NCI-H1417 treated with DMSO at 0.1 percent for 48 hours (cell line): Measurements from ENCODE around the gene ASB4.
"Not testable (repeated sequence)": the region's sequence is repeated elsewhere in the genome, so short reads cannot be mapped to it uniquely, and the experiment has no call there.

Experiments used
- DNase-seq: peaks from one replicate; lab custom pipeline; 2025; lab: John Stamatoyannopoulos, UW

ASB4 gene

GRCh38 chr7:95485391-95486123 lies at the start of gene ASB4:
ASB4 (plus strand) TSS chr7:95485943; CDS start chr7:95485972, 29 bp downstream.
- DNase-seq: no peak

- DNase-seq: no peak
Observed at GRCh38 chr7:95436407-95436806, 49.3 kb upstream of the ASB4 start.

DNA sequence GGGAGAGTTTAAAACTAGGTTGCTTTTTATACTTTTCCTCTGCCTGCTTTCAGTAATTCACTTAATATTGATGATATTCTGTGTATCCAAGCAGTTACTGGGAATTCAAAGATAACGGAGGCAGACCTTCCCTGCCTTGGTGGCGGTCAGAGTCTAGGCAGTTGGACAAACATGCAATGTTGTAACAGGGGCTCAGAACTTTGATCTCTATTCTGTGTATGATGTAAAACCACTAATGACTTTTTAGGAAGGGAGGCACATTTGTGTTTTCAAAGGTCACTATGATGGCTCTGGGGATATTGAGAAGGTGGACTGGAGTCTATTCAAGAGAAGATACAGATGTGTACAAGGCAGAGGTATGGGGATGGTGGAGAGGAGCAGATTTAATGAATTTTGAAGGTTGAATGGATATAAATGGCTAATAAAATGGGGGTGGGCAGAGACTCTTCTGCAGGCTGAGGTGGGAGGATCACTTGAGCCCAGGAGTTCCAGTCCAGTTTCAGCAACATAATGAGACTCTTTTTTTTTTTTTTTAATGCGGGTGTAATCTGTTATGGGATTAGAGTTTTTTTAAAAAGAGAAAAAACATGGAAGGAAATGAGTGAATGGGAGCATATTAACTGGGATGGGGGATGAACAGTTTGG lies 45.2 kb upstream of the ASB4 start:
- no peak for DNase-seq

GRCh38 chr7:95441042-95441823 lies 44.5 kb upstream of the ASB4 start:
- no peak for DNase-seq

DNA sequence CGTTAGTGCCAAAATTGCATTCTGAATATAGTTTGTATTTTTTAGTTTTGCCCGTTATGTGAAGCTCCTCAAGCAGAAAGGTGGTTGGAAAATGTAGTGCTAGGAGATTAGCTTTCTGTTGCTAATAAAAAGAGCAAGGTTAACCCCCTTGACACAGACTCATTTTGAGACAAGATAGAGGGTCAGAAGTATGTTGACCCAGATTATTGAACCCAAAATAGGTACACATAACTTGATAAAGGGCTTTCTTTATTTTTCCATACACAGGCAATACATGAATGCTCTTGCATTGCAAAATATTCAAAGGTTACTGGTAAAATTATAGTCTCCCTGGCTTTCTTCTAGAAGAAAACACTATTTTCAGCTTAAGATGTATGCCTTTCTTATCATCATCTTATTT lies 40.9 kb upstream of the ASB4 start:
- no peak for DNase-seq

DNA sequence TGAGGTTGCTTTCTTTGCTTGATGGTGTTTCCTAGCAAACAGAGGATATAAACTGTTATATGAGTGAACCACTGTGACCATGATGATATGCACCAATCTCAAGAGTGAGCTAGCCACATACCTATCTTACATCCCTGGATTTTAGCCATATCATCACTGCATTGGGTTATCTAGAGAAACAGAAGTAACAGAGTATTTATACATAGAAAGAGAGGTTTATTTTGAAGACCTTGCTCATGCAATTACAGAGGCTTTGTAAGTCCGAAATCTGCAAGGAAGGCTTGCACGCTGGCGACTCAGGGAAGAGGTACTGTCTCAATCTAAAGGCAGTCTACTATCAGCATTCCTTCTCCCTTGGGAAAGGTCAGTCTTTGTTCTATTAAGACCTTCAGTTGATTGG lies 39.1 kb upstream of the ASB4 start:
- no peak for DNase-seq

DNA sequence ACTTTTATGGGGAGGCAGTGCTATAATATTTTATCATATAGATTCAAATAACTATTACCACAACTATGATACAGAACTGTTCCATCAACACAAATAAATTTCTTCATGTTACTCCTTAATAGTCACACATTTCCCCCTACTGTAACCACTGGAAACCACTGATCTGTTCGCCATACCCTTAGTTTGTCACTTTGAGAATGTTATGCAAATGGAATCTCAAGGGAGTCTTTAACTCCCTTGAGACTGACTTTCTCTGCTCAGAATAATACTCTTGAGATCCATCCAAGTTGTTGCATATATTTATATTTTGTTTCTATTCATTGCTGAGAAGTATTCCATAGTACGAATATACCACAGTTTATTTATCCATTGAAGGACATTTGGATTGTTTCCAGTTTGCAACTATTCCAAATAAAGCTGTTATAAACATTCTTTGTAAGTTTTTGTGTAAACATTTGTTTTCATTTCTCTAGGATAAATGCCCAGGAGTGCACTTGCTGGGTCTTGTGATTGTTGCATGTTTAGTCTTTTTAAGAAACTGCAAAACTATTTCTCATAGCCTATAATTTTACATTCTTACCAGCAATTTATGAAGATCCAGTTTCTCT lies 31.2 kb upstream of the ASB4 start:
- no peak for DNase-seq

DNA sequence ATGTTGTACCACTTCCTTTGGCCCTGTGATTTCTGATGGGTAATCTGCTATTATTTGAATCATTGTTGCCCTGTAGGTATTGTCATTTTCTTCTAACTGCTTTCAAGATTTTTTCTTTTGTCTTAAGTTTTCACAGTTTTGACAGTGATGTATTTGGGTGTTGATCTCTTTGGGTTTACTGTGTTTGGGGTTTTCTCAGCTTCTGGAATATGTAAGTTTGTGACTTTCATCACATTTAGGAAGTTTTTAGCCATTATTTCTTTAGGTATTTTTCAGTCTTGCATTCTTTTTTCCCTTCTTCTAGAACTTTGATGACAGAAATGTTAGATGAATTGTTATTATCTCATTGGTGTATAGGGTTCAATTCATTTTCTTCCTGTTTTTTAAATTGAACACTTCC lies 27.8 kb upstream of the ASB4 start:
- no peak for DNase-seq

GRCh38 chr7:95460653-95461052 lies 25.1 kb upstream of the ASB4 start:
- not testable (repeated sequence) for DNase-seq

- peak; percentile 92 for DNase-seq
Observed at GRCh38 chr7:95467912-95468607, 17.7 kb upstream of the ASB4 start.

DNA sequence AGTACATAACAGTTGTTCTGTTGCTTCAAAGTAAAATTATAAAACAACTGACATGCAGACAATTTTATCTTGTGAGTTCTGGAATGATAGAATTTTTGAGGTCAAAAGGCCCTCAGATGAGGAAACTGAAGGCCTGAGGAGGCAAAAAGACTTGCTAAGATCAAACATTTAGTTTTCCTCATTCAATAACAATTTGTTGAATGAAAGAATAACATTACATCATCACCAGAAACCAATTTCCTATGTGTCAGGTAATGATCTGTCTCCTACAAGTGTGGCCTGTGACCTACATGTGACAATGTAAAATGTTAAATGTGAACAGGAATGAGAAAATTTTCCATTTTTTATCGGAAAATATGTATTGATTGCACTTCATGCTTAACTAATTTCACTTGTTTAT lies 16.6 kb upstream of the ASB4 start:
- no peak for DNase-seq

DNA sequence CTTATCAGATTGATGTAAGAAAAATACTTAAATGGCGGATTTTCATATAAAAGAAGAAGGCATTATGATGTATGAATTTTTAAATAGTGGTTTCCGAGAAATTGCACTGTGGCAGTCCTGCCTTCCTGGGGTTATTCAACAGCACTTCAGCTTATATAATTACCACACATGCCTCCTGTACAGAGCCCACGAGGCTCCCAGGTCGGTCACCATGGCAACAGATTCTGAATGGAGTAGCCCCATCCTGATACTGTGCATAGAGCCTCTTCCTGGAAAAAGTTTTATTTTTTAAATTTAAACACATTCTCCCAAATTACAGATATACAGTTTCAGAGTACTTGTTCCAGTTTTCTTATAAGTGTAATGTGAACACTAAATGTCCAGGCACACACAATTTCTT lies 15.9 kb upstream of the ASB4 start:
- DNase-seq: peak; percentile 96

DNA sequence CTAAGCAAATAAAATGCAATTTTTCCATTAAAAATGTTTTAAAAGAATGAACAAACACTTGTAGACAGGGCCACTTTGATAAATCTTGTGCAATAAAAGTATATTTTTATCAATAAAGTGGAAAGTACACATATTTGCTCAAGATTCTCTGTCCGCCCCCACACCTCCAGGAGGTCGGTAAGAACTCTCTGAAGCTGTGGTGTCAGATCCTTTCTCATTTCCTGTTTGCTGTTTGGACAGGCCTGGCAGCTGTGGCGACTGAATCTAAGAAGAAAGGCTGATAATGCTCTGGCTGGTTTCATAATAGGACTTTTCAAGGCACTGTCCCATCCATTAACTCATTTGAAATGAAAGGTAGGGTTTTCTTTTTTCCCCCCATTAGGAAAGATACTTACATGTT lies 15.3 kb upstream of the ASB4 start:
- DNase-seq: peak; percentile 87

- DNase-seq: no peak
Observed at GRCh38 chr7:95471071-95471470, 14.7 kb upstream of the ASB4 start.

- no peak for DNase-seq
Observed at GRCh38 chr7:95472581-95473161, 13.1 kb upstream of the ASB4 start.

- peak; percentile 88 for DNase-seq
Observed at GRCh38 chr7:95473276-95473985, 12.3 kb upstream of the ASB4 start.

GRCh38 chr7:95476072-95476847 lies 9.5 kb upstream of the ASB4 start:
- no peak for DNase-seq

GRCh38 chr7:95476904-95477594 lies 8.7 kb upstream of the ASB4 start:
- DNase-seq: peak; percentile 84

GRCh38 chr7:95478272-95479037 lies 7.3 kb upstream of the ASB4 start:
- no peak for DNase-seq
